B cell (primary cell): ENCODE data around the gene SHMT2. TPM values are rescaled to one million over a fixed set of nuclear protein-coding genes. Genes with fewer than 3 reads are reported as not detected.

Source experiments
- ATAC-seq: fragments of 200-7000 bp; cut with Tn5 transposase; one replicate; pipeline ENCODE4 v1.10.0; 2021; ENCODE audit warnings: low read depth, mild to moderate bottlenecking, moderate number of reproducible peaks, moderate library complexity
- CTCF ChIA-PET: fragments of 350-600 bp; sonication (Branson Sonifier 250); formaldehyde crosslinking; loops from one replicate; lab custom pipeline; 2021; ENCODE audit warnings: antibody characterized with exemption, inconsistent platforms; lab: Charles Lee
- POLR2A ChIA-PET: fragments of 350-600 bp; sonication (Branson Sonifier 250); formaldehyde crosslinking; loops from one replicate; lab custom pipeline; 2021; ENCODE audit warnings: antibody characterized with exemption; lab: Charles Lee
- DNase-seq: peaks from one replicate; pipeline ENCODE4 v3.0.0; 2013
- H2AFZ ChIP-seq: 2 replicates; pipeline ENCODE4 v1.6.1; 2012; ENCODE audit warnings: mild to moderate bottlenecking, low read depth, low read length; ENCODE audit not compliant: insufficient read depth, poor library complexity, severe bottlenecking
- H3K27ac ChIP-seq, 2 donors: 1 replicate in 1 of 2; 2 replicates in 1 of 2; pipeline ENCODE4 v1.5.1; 2012 to 2013; ENCODE audit warnings: low read length in 2 of 2, mild to moderate bottlenecking in 2 of 2, moderate library complexity in 1 of 2
- H3K27me3 ChIP-seq, 4 experiments: fragments of 200-600 bp in 1 of 4; sonication (generic) in 1 of 4; replicated peaks in 1 of 4; 1 replicate in 2 of 4; 2 replicates in 2 of 4; pipeline versions ENCODE4 v1.6.1 to v1.7.0; 2013 to 2016; ENCODE audit warnings: low read length in 3 of 4, mild to moderate bottlenecking in 2 of 4, mixed read lengths in 1 of 4, moderate library complexity in 1 of 4; ENCODE audit not compliant: insufficient read depth in 4 of 4, control insufficient read depth in 3 of 4; ENCODE audit errors: control extremely low read depth in 1 of 4
- H3K36me3 ChIP-seq, 2 experiments: replicated peaks in 1 of 2; 1 replicate in 1 of 2; 2 replicates in 1 of 2; pipeline versions ENCODE4 v1.6.1 to v1.7.1; 2013; ENCODE audit warnings: low read length in 1 of 2; ENCODE audit not compliant: insufficient read depth in 2 of 2, control insufficient read depth in 1 of 2; ENCODE audit errors: control extremely low read depth in 1 of 2, extremely low read depth in 1 of 2
- H3K4me1 ChIP-seq, 2 donors: fragments of 200-600 bp in 1 of 2; sonication (generic) in 1 of 2; 1 replicate in 1 of 2; 2 replicates in 1 of 2; pipeline versions ENCODE4 v1.5.1 to v1.6.1; 2013 to 2017; ENCODE audit warnings: low read length in 2 of 2; ENCODE audit not compliant: control insufficient read depth in 2 of 2, insufficient read depth in 2 of 2
- H3K4me2 ChIP-seq: replicated peaks from 2 replicates; pipeline ENCODE3; 2012; ENCODE audit warnings: mild to moderate bottlenecking, low read depth, low read length; ENCODE audit not compliant: poor library complexity, severe bottlenecking
- H3K4me3 ChIP-seq, 5 experiments: fragments of 200-600 bp in 1 of 5; sonication (generic) in 1 of 5; 1 replicate in 3 of 5; 2 replicates in 2 of 5; pipeline versions ENCODE4 v1.5.1 to v1.7.0; 2011 to 2016; ENCODE audit warnings: low read length in 4 of 5, mild to moderate bottlenecking in 4 of 5, low read depth in 2 of 5, control low read depth in 1 of 5, moderate library complexity in 1 of 5; ENCODE audit not compliant: insufficient read depth in 1 of 5; ENCODE audit errors: control extremely low read depth in 1 of 5, extremely low read depth in 1 of 5
- H3K79me2 ChIP-seq: fragments of 200-600 bp; sonication (generic); one replicate; pipeline ENCODE4 v1.6.0; 2016; ENCODE audit warnings: low read length; ENCODE audit not compliant: control insufficient read depth, insufficient read depth
- H3K9ac ChIP-seq: fragments of 200-600 bp; sonication (generic); 2 replicates; pipeline ENCODE4 v1.6.1; 2017; ENCODE audit warnings: mild to moderate bottlenecking, low read length, moderate library complexity
- H3K9me3 ChIP-seq, 3 donors: one replicate each; pipeline versions ENCODE4 v1.6.1 to v1.7.1; 2013; ENCODE audit warnings: low read length in 2 of 3; ENCODE audit not compliant: control insufficient read depth in 2 of 3, insufficient read depth in 1 of 3; ENCODE audit errors: control extremely low read depth in 1 of 3
- H4K20me1 ChIP-seq: 2 replicates; pipeline ENCODE4 v1.6.0; 2012; ENCODE audit warnings: mild to moderate bottlenecking, low read length; ENCODE audit not compliant: insufficient read depth, control insufficient read depth, poor library complexity, severe bottlenecking
- H3K27ac Mint-ChIP-seq: one replicate; pipeline ENCODE4 v1.8.0; 2021; ENCODE audit warnings: mixed read lengths
- H3K27me3 Mint-ChIP-seq: one replicate; pipeline ENCODE4 v1.8.0; 2021; ENCODE audit warnings: mixed read lengths
- H3K4me1 Mint-ChIP-seq: one replicate; pipeline ENCODE4 v1.8.0; 2021; ENCODE audit warnings: mixed read lengths
- H3K4me3 Mint-ChIP-seq: one replicate; pipeline ENCODE4 v1.8.0; 2021; ENCODE audit warnings: mixed read lengths
- H3K9me3 Mint-ChIP-seq: one replicate; pipeline ENCODE4 v1.8.0; 2022; ENCODE audit warnings: mixed read lengths; ENCODE audit not compliant: insufficient read depth
- CTCF ChIP-seq: fragments of 200-600 bp; IDR thresholded peaks from one replicate; pipeline ENCODE4 v1.8.0; 2022; ENCODE audit warnings: antibody characterized with exemption, mild to moderate bottlenecking
- EZH2 ChIP-seq: IDR thresholded peaks from 2 replicates; pipeline ENCODE4 v1.6.1; 2012; ENCODE audit warnings: borderline replicate concordance, low read depth, mild to moderate bottlenecking, moderate library complexity, low read length; ENCODE audit not compliant: insufficient read depth, poor library complexity, severe bottlenecking
- WGBS: methylation state at CpG from one replicate; pipeline ENCODE4 v1.1.5; 2013; ENCODE audit warnings: missing lambda C conversion rate; ENCODE audit not compliant: insufficient coverage; 5-methylcytosine and 5-hydroxymethylcytosine counted together
- intact Hi-C: fragments of 100-400 bp; cut with micrococcal nuclease; formaldehyde crosslinking; loops from one replicate; pipeline ENCODE4 v1.10.0; 2022
- polyA plus RNA-seq: library from polyadenylated mRNA; depleted of rRNA; stranded (reverse); fragments of >200 nt; gene quantifications from 2 replicates; pipeline ENCODE4 v1.2.3, GENCODE V29; 2012
- total RNA-seq, 2 donors: library from RNA; stranded (reverse); fragments of 120-200 nt in 1 of 2; gene quantifications; 1 replicate in 1 of 2; 2 replicates in 1 of 2; pipeline versions ENCODE4 v1.2.3 to v1.2.4, GENCODE V29; 2013 to 2022

SHMT2 gene
- total and polyA plus RNA-seq, 2 donors (not counting 1 experiment from before 2014, with no cell fraction given), result 166 to 236 TPM

GRCh38 chr12:57216014-57216911, 13.2 kb upstream of the SHMT2 start, which contains the start of gene NXPH4:
TSS of gene NXPH4 (plus strand) at chr12:57216794. CDS start at chr12:57216970, 176 bp downstream.
- ChIA-PET POLR2A (interaction anchor here (3.3 to 5.6 kb wide), 2 partner anchors 12 to 23 kb away, joined by 28 to 110 read pairs; partner anchors contain the start of gene SHMT2), CTCF (interaction anchor here (0.7 to 8.8 kb wide), 2 partner anchors 20 to 243 kb away, joined by 4 to 838 read pairs; partner anchors contain the start of genes SHMT2 and STAC3)
- H3K4me2 ChIP-seq, result peak within 1 kb of the TSS; percentile 94
- TF ChIP-seq CTCF (no peak), EZH2 (no peak)
- no peaks in the 10 kb centered on the region for H3K79me2 ChIP-seq
- peak within 1 kb of the TSS; percentile 65 for H2AFZ ChIP-seq
- H3K27ac ChIP-seq, result peak within 1 kb of the TSS; percentile 79 to 80
- peaks cover 66 to 67% of the 10 kb centered on the region in 2 donors for H3K4me1 ChIP-seq
- peaks cover 10% of the 10 kb centered on the region for H4K20me1 ChIP-seq
- peaks cover 0 to 19% (median 0%) of the 10 kb centered on the region in 3 donors for H3K9me3 ChIP-seq
- peaks cover 65% of the 10 kb centered on the region for H3K4me1 Mint-ChIP-seq
- intact Hi-C loops, result loop anchor here (1.0 kb wide), 2 partner anchors 9 to 13 kb away; partner anchors contain the start of gene SHMT2
- ATAC-seq (peak; percentile 63), DNase-seq (peak; percentile 82)
- H3K9ac ChIP-seq, result peak within 1 kb of the TSS; percentile 67
- H3K9me3 Mint-ChIP-seq, result no peaks in the 10 kb centered on the region
- under 1% methylated on average over 89 of the region's 102 CpGs for WGBS
- H3K27me3 ChIP-seq, result peaks cover 0 to 82% (median 37%) of the 10 kb centered on the region in 4 experiments
- H3K36me3 ChIP-seq, result no peaks in the 10 kb centered on the region
- peak within 1 kb of the TSS in 4 of 5 experiments; percentile 49 to 60 (median 54) for H3K4me3 ChIP-seq
- H3K4me3 Mint-ChIP-seq, result peak within 1 kb of the TSS; percentile 88
- H3K27ac Mint-ChIP-seq, result peak within 1 kb of the TSS; percentile 82
- H3K27me3 Mint-ChIP-seq, result peaks cover 49% of the 10 kb centered on the region
